ENCODE results near the gene SNX13. TPM values are rescaled to one million over a fixed set of nuclear protein-coding genes. Genes with fewer than 3 reads are reported as not detected.
"Not testable (repeated sequence)": the region's sequence is repeated elsewhere in the genome, so short reads cannot be mapped to it uniquely, and the experiment has no call there.

SNX13 gene
- total and polyA plus RNA-seq, 3 experiments from 2014 or later: 9.2 to 26.3 (median 23.4) TPM

GRCh38 chr7:17809215-17809614 is 131.1 kb downstream of the SNX13 start:
- H3K27me3 Mint-ChIP-seq; H3K4me3 Mint-ChIP-seq; POLR2A ChIA-PET; H3K36me3 ChIP-seq (ENCODE audit: insufficient read depth, low read length); CTCF ChIA-PET; H3K27ac ChIP-seq (ENCODE audit: low read depth, low read length); H3K27me3 ChIP-seq (ENCODE audit: insufficient read depth, low read length, poor library complexity, severe bottlenecking); H3K4me3 ChIP-seq (ENCODE audit: low read length); H3K4me1 ChIP-seq (ENCODE audit: insufficient read depth, low read length); DNase-seq; H3K9me3 ChIP-seq (ENCODE audit: low read length): not testable (repeated sequence)
- Mint-ChIP-seq H3K27ac (peak overlapping the region in 1 of 8 donors; percentile 21), H3K36me3 (peaks cover 38 to 69% (median 40%) of the 10 kb centered on the region in 3 donors), H3K4me1 (peaks cover 16 to 46% (median 40%) of the 10 kb centered on the region in 3 donors), H3K9me3 (peaks cover 7 to 15% (median 12%) of the 10 kb centered on the region in 5 donors)

DNA sequence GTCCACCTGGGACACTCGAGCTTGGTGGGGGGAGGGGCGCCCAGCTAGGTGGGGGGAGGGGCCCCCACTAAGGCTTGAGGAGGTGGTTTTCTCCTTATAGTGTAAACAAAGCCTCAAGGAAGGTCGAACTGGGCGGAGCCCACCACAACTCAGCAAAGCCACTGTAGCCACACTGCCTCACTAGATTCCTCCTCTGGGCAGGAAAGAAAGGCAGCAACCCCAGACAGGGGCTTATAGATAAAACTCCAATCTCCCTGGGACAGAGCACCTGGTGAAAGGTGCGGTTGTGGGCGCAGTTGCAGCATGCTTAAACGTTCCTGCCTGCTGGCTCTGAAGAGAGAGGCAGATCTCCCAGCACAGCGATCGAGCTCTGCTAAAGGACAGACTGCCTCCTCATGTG is 133.1 kb downstream of the SNX13 start:
- no peaks in the 10 kb centered on the region for H3K4me1 ChIP-seq (ENCODE audit: insufficient read depth, low read length)

DNA sequence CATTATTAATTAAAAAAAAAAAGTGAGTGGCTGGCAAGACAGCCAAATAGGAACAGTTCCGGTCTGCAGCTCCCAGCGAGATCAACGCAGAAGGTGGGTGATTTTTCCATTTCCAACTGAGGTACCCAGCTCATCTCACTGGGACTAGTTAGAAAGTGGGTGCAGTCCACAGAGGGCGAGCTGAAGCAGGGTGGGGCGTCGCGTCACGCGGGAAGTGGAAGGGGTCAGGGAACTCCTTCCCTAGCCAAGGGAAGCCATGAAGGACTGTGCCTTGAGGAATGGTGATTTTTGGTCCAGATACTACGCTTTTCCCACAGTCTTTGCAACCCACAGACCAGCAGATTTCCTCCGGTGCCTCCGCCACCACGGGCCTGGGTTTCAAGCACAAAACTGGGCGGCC is 133.7 kb downstream of the SNX13 start:
- Histone ChIP-seq H3K27me3 (ENCODE audit: insufficient read depth, low read length, poor library complexity, severe bottlenecking) (no peaks in the 10 kb centered on the region), H3K9me3 (ENCODE audit: low read length) (no peaks in the 10 kb centered on the region), H3K27ac (ENCODE audit: low read depth, low read length) (no peak overlapping the region), H3K36me3 (ENCODE audit: insufficient read depth, low read length) (no peaks in the 10 kb centered on the region), H3K4me3 (ENCODE audit: low read length) (no peak overlapping the region), H3K4me1 (ENCODE audit: insufficient read depth, low read length) (no peaks in the 10 kb centered on the region)
- Mint-ChIP-seq H3K4me1 (peaks cover 16 to 46% (median 40%) of the 10 kb centered on the region in 3 donors), H3K27me3 (no peaks in the 10 kb centered on the region), H3K36me3 (peaks cover 22 to 75% (median 32%) of the 10 kb centered on the region in 3 donors), H3K9me3 (peaks cover 0 to 5% (median 3%) of the 10 kb centered on the region in 5 donors), H3K27ac (no peak overlapping the region), H3K4me3 (no peak overlapping the region)
- CTCF ChIA-PET: no interaction called here
- DNase-seq: no peak
- POLR2A ChIA-PET: no interaction called here

More for the DNA sequence above, 133.1 kb downstream of the SNX13 start:
- H3K4me1 Mint-ChIP-seq: peaks cover 16 to 46% (median 40%) of the 10 kb centered on the region in 3 donors
- CTCF ChIA-PET: no interaction called here
- Histone ChIP-seq H3K9me3 (ENCODE audit: low read length) (no peaks in the 10 kb centered on the region), H3K27ac (ENCODE audit: low read depth, low read length) (no peak overlapping the region), H3K27me3 (ENCODE audit: insufficient read depth, low read length, poor library complexity, severe bottlenecking) (no peaks in the 10 kb centered on the region), H3K4me3 (ENCODE audit: low read length) (no peak overlapping the region), H3K36me3 (ENCODE audit: insufficient read depth, low read length) (no peaks in the 10 kb centered on the region)
- peaks cover 1 to 10% (median 8%) of the 10 kb centered on the region in 5 donors for H3K9me3 Mint-ChIP-seq
- peak overlapping the region in 2 of 8 donors; percentile 32 to 50 for H3K27ac Mint-ChIP-seq
- no peak for DNase-seq
- peak overlapping the region in 1 of 7 donors; percentile 16 for H3K4me3 Mint-ChIP-seq
- no peaks in the 10 kb centered on the region for H3K27me3 Mint-ChIP-seq
- POLR2A ChIA-PET: no interaction called here
- peaks cover 28 to 76% (median 35%) of the 10 kb centered on the region in 3 donors for H3K36me3 Mint-ChIP-seq

- no peaks in the 10 kb centered on the region for H3K4me1 ChIP-seq (ENCODE audit: insufficient read depth, low read length)
- ChIA-PET CTCF (no interaction called here), POLR2A (no interaction called here)
- Mint-ChIP-seq H3K27me3 (no peaks in the 10 kb centered on the region), H3K36me3 (peaks cover 14 to 80% (median 31%) of the 10 kb centered on the region in 3 donors), H3K4me3 (no peak overlapping the region), H3K27ac (no peak overlapping the region), H3K9me3 (no peaks in the 10 kb centered on the region), H3K4me1 (peaks cover 0 to 6% (median 0%) of the 10 kb centered on the region in 3 donors)
- no peak overlapping the region for H3K4me3 ChIP-seq (ENCODE audit: low read length)
- DNase-seq: no peak
- H3K27me3 ChIP-seq (ENCODE audit: insufficient read depth, low read length, poor library complexity, severe bottlenecking): no peaks in the 10 kb centered on the region
- H3K36me3 ChIP-seq (ENCODE audit: insufficient read depth, low read length): peaks cover 8% of the 10 kb centered on the region
- H3K9me3 ChIP-seq (ENCODE audit: low read length): no peaks in the 10 kb centered on the region
- H3K27ac ChIP-seq (ENCODE audit: low read depth, low read length): no peak overlapping the region
Measured at GRCh38 chr7:17802056-17802455, 138.2 kb downstream of the SNX13 start.

DNA sequence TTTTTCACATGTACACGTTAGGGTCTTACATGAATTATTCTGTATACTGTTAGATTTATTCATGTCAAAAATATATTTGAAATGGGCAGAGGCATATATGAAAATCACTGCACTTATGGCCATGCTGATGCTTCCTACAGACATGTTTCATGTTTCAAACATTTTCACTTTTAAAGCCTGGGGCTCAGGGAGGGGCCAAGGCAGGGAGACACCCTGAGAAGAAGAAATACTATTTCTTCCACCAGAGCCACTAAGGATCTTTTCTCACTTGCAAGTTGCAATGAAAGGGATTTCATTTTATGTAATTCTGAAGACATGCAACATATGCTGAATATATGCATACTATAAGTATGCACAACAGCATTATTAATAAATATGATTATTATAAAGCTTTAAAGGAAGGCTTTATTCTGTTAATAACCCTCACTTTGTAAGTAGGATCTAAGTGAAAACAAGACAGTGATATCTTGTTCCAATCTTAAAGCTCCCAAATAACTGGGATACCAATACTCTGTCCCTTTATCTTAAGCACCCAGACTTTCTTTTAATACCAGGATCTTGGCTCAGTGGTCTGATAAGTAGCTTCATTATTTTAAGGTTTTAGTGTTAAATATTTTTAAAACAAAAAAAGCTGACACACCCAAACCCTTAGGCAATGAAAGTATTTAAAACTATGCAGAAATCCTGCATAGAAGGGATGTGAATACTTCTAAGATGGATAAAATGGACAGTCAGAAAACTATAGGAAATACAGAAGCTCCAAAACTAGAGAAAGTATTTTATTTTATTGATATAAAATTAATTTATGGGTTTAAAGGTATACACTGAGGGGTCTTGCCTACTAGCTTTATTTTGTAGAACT is 148.0 kb downstream of the SNX13 start:
- Histone ChIP-seq H3K27ac (ENCODE audit: low read depth, low read length) (no peak overlapping the region), H3K4me3 (ENCODE audit: low read length) (no peak overlapping the region), H3K36me3 (ENCODE audit: insufficient read depth, low read length) (peaks cover 8% of the 10 kb centered on the region), H3K27me3 (ENCODE audit: insufficient read depth, low read length, poor library complexity, severe bottlenecking) (no peaks in the 10 kb centered on the region), H3K4me1 (ENCODE audit: insufficient read depth, low read length) (no peaks in the 10 kb centered on the region), H3K9me3 (ENCODE audit: low read length) (no peaks in the 10 kb centered on the region)
- DNase-seq: no peak
- Mint-ChIP-seq H3K9me3 (no peaks in the 10 kb centered on the region), H3K4me3 (no peak overlapping the region), H3K4me1 (no peaks in the 10 kb centered on the region), H3K36me3 (peaks cover 4 to 41% (median 24%) of the 10 kb centered on the region in 3 donors), H3K27me3 (no peaks in the 10 kb centered on the region), H3K27ac (no peak overlapping the region)
- ChIA-PET POLR2A (no interaction called here), CTCF (no interaction called here)

GRCh38 chr7:17787257-17787656 is 153.0 kb downstream of the SNX13 start:
- peaks cover 0 to 10% (median 10%) of the 10 kb centered on the region in 3 donors for H3K36me3 Mint-ChIP-seq
- no peaks in the 10 kb centered on the region for H3K4me1 Mint-ChIP-seq
- Histone ChIP-seq H3K36me3 (ENCODE audit: insufficient read depth, low read length) (no peaks in the 10 kb centered on the region), H3K27me3 (ENCODE audit: insufficient read depth, low read length, poor library complexity, severe bottlenecking) (no peaks in the 10 kb centered on the region), H3K4me3 (ENCODE audit: low read length) (no peak overlapping the region), H3K9me3 (ENCODE audit: low read length) (no peaks in the 10 kb centered on the region), H3K4me1 (ENCODE audit: insufficient read depth, low read length) (no peaks in the 10 kb centered on the region), H3K27ac (ENCODE audit: low read depth, low read length) (no peak overlapping the region)
- no peaks in the 10 kb centered on the region for H3K27me3 Mint-ChIP-seq
- H3K9me3 Mint-ChIP-seq: no peaks in the 10 kb centered on the region
- no peak overlapping the region for H3K4me3 Mint-ChIP-seq
- POLR2A ChIA-PET: no interaction called here
- CTCF ChIA-PET: no interaction called here
- DNase-seq: no peak
- peak overlapping the region in 1 of 8 donors; percentile 27 for H3K27ac Mint-ChIP-seq

GRCh38 chr7:17786314-17786852 is 153.9 kb downstream of the SNX13 start:
- ChIA-PET CTCF (interaction anchor here (0.7 to 1.1 kb wide), 2 partner anchors 14 to 16 kb away, joined by 3 read pairs; no protein-coding TSS in a partner anchor), POLR2A (no interaction called here)
- Histone ChIP-seq H3K4me1 (ENCODE audit: insufficient read depth, low read length) (no peaks in the 10 kb centered on the region), H3K36me3 (ENCODE audit: insufficient read depth, low read length) (no peaks in the 10 kb centered on the region), H3K4me3 (ENCODE audit: low read length) (no peak overlapping the region), H3K9me3 (ENCODE audit: low read length) (no peaks in the 10 kb centered on the region), H3K27ac (ENCODE audit: low read depth, low read length) (no peak overlapping the region), H3K27me3 (ENCODE audit: insufficient read depth, low read length, poor library complexity, severe bottlenecking) (no peaks in the 10 kb centered on the region)
- no peaks in the 10 kb centered on the region for H3K9me3 Mint-ChIP-seq
- H3K27me3 Mint-ChIP-seq: no peaks in the 10 kb centered on the region
- H3K27ac Mint-ChIP-seq: peak overlapping the region in 1 of 8 donors; percentile 43
- DNase-seq: no peak
- H3K36me3 Mint-ChIP-seq: peaks cover 0 to 8% (median 6%) of the 10 kb centered on the region in 3 donors
- no peaks in the 10 kb centered on the region for H3K4me1 Mint-ChIP-seq
- no peak overlapping the region for H3K4me3 Mint-ChIP-seq

- H3K9me3 ChIP-seq (ENCODE audit: low read length): no peaks in the 10 kb centered on the region
- ChIA-PET CTCF (no interaction called here), POLR2A (no interaction called here)
- no peak overlapping the region for H3K4me3 ChIP-seq (ENCODE audit: low read length)
- Mint-ChIP-seq H3K27ac (no peak overlapping the region), H3K9me3 (no peaks in the 10 kb centered on the region), H3K4me3 (no peak overlapping the region), H3K36me3 (peaks cover 0 to 2% (median 0%) of the 10 kb centered on the region in 3 donors), H3K4me1 (no peaks in the 10 kb centered on the region), H3K27me3 (peaks cover 0 to 2% of the 10 kb centered on the region in 2 donors)
- no peaks in the 10 kb centered on the region for H3K27me3 ChIP-seq (ENCODE audit: insufficient read depth, low read length, poor library complexity, severe bottlenecking)
- H3K27ac ChIP-seq (ENCODE audit: low read depth, low read length): no peak overlapping the region
- DNase-seq: no peak
- H3K4me1 ChIP-seq (ENCODE audit: insufficient read depth, low read length): no peaks in the 10 kb centered on the region
- H3K36me3 ChIP-seq (ENCODE audit: insufficient read depth, low read length): no peaks in the 10 kb centered on the region
Measured at GRCh38 chr7:17782216-17782549, 158.1 kb downstream of the SNX13 start.

Data from CD8-positive, alpha-beta memory T cell (primary cell).